MG63 (cell line): Measurements from ENCODE around the gene RNU5D-1. TPM values are rescaled to one million over a fixed set of nuclear protein-coding genes. Genes with fewer than 3 reads are reported as not detected.
"Not testable (repeated sequence)": the region's sequence is repeated elsewhere in the genome, so short reads cannot be mapped to it uniquely, and the experiment has no call there.

Experiments
- DNase-seq: peaks from one replicate; pipeline ENCODE4 v3.0.0-alpha.2; 2020
- H3K27me3 ChIP-seq: fragments of 250-450 bp; sonication (Bioruptor Pico); 2 replicates; pipeline ENCODE4 v1.5.1; 2020; ENCODE audit warnings: mild to moderate bottlenecking, moderate library complexity
- H3K36me3 ChIP-seq: fragments of 250-450 bp; sonication (Bioruptor Pico); 2 replicates; pipeline ENCODE4 v1.5.1; 2020; ENCODE audit warnings: mild to moderate bottlenecking, moderate library complexity
- H3K4me3 ChIP-seq: fragments of 250-450 bp; sonication (Bioruptor Pico); 2 replicates; pipeline ENCODE4 v1.5.1; 2020; ENCODE audit warnings: mild to moderate bottlenecking, moderate library complexity
- H3K9me3 ChIP-seq: fragments of 250-450 bp; sonication (Bioruptor Pico); 2 replicates; pipeline ENCODE4 v1.5.1; 2020; ENCODE audit warnings: mild to moderate bottlenecking, moderate library complexity
- total RNA-seq: library from RNA; depleted of rRNA; stranded (reverse); fragments of >200 nt; shearing (Covaris generic); gene quantifications from 2 replicates; pipeline ENCODE4 v1.2.3, GENCODE V29; 2014; ENCODE audit warnings: low replicate concordance; rRNA removed

Gene RNU5D-1
- total RNA-seq: not detected in 2 replicates

DNA sequence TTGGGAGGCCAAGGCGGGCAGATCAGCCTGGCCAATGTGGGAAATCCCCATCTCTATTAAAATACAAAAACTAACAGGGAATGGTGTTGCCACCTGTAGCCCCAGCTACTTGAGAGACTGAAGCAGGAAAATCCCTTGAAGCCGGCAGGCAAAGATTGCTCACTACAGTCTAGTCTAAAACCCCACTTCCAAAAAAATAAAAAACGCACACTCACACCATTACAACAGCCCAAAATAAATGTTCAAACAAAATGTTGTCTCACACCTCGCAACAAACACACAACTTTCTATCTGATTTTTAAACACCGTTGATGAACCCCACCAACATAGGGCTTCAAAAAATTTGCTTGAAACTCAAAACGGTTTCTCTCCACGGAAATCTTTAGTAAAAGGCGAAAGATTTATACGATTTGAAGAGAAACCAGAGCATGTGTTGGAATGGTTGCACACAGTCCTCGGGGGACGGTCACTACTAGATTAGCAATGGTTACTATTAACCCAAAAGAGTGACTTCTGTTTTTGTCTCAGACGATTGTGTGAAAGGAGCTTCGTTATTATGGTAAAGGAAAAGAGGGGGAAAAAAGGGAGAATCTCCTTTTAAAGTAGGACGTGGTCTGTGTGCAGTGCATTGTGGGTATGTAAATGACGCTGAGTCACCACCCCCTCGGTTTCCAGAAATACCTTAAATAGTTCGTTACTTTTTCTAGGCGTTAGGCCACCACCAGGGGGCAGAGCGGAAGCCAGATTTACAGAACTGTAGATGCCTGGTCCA lies at the start of gene RNU5D-1:
Gene RNU5D-1 (minus strand): TSS at position 430 of the 772 bp plus-strand sequence.
- peak; percentile 89 for DNase-seq
- H3K4me3 ChIP-seq: peak within 1 kb of the TSS; percentile 18
- no peaks in the 10 kb centered on the region for H3K9me3 ChIP-seq
- no peaks in the 10 kb centered on the region for H3K36me3 ChIP-seq
- no peaks in the 10 kb centered on the region for H3K27me3 ChIP-seq

DNA sequence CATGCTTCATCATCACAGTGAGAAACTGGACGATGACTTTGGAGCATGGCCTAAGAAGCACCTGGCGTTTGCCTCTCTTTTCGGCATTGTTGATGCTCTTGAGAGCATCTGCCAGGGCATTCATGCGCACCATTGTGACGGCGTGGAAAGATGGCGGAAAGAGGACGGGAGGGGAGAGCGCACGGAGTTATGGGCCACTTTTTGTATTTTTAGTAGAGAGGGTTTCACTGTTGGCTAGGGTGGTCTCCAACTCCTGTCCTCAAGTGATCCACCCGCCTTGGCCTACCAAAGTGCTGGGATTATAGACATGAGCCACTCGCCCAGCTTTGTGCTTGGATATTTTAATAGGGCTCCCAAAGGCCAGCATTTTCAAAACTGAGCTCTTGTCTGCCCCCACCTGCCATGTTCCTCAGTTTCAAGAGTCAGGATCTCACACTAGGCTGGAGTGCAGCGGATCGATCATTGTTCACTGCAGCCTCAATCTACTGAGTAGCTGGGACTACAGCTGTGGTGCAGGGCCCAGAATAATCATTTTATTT lies 49.7 kb upstream of the RNU5D-1 start:
- no peaks in the 10 kb centered on the region for H3K27me3 ChIP-seq
- H3K9me3 ChIP-seq: no peaks in the 10 kb centered on the region
- H3K36me3 ChIP-seq: peaks cover 67% of the 10 kb centered on the region
- no peak for DNase-seq
- no peak overlapping the region for H3K4me3 ChIP-seq

DNA sequence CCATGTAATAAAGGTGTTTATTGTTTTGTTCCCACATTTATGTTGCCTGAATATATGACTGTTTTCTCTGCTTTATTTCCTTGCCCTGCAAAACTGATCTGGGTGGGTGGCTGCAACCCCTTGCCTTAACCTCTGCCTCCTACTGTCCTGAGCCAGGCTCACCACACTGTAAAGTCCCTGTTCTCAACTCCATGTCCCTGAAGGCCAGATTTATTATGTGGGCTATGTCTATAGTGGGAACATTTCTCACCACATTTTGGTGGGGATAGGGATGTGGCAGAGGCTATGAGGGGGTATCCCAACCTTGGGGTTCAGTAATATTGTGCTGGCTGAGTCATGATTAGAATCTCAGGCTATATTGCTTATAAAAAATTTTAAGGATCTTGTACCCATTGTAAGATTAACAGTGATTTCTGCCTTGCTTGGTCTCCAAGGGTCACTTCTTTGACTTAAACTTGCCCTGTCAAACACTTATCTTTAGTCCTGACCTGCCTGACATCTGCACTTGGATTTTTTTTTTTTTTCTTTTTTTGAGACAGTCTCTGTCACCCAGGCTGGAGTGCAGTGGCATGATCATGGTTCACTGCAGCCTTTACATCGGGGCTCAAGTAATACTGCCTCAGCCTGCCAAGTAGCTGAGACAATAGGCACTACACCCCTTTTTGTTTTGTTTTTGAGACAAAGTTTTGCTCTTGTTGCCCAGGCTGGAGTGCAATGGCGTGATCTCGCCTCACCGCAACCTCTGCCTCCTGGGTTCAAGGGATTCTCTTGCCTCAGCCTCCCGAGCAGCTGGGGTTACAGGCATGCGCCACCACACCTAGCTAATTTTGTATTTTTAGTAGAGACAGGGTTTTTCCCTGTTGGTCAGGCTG lies 48.0 kb upstream of the RNU5D-1 start:
- peaks cover 68% of the 10 kb centered on the region for H3K36me3 ChIP-seq
- H3K9me3 ChIP-seq: no peaks in the 10 kb centered on the region
- no peaks in the 10 kb centered on the region for H3K27me3 ChIP-seq
- no peak overlapping the region for H3K4me3 ChIP-seq
- DNase-seq: no peak

DNA sequence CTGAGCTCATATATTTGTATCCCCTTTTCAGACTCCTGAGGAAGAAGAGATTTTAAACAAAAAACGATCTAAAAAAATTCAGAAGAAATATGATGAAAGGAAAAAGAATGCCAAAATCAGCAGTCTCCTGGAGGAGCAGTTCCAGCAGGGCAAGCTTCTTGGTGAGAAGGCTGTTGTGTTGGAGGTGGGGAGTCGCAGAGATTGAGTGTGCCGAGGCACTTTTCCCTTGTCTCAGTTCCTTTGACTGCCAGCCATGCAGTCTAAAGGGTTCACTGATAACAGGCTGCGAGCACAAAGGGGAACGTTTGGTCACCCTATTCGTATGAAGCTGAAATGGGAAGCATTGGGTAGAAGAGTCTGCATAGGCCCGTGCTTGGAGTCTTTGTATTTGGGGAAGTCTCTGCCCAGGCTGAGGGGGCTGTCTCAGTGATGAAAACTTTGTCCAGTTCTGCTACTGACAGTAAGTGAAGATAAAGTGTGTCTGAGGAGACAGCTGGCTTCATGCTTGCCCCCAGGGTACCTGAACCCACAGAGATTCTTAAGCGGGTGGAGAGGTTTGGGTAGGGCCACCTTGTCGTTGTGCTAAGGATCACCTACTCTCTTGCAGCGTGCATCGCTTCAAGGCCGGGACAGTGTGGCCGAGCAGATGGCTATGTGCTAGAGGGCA lies 47.1 kb upstream of the RNU5D-1 start:
- no peaks in the 10 kb centered on the region for H3K27me3 ChIP-seq
- peak overlapping the region; percentile 93 for H3K4me3 ChIP-seq
- peaks cover 68% of the 10 kb centered on the region for H3K36me3 ChIP-seq
- DNase-seq: no peak
- no peaks in the 10 kb centered on the region for H3K9me3 ChIP-seq

DNA sequence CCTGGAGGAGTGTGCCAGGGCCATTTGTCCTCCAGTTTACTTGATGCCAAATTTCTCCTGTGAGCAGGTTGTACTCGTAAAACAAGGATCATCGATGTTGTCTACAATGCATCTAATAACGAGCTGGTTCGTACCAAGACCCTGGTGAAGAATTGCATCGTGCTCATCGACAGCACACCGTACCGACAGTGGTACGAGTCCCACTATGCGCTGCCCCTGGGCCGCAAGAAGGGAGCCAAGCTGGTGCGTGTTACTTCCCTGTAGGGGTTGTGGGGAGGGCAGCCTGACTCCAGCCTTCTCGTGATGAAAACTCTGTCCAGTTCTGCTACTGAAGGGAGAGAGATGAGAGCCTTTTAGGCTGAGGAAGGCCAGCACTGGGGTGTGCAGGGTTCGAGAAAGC lies 46.6 kb upstream of the RNU5D-1 start:
- peaks cover 68% of the 10 kb centered on the region for H3K36me3 ChIP-seq
- H3K9me3 ChIP-seq: no peaks in the 10 kb centered on the region
- no peak for DNase-seq
- no peaks in the 10 kb centered on the region for H3K27me3 ChIP-seq
- H3K4me3 ChIP-seq: peak overlapping the region; percentile 93

DNA sequence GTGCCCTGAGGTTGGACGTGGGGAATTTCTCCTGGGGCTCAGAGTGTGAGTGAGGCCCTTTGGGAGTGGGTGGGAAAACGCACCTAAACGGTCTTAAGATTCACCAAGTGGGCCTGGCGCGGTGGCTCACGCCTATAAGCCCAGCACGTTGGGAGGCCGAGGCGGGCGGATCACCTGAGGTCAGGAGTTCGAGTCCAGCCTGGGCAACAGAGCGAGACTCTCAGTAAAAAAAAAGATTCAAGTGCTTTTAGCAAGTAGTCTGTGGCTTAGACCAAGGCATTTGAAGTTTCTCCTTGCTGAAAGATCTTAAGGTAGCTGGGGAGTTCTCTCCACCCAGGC lies 45.7 kb upstream of the RNU5D-1 start:
- Histone ChIP-seq H3K36me3 (peaks cover 61% of the 10 kb centered on the region), H3K4me3 (peak overlapping the region; percentile 93), H3K27me3 (no peaks in the 10 kb centered on the region), H3K9me3 (no peaks in the 10 kb centered on the region)
- no peak for DNase-seq

DNA sequence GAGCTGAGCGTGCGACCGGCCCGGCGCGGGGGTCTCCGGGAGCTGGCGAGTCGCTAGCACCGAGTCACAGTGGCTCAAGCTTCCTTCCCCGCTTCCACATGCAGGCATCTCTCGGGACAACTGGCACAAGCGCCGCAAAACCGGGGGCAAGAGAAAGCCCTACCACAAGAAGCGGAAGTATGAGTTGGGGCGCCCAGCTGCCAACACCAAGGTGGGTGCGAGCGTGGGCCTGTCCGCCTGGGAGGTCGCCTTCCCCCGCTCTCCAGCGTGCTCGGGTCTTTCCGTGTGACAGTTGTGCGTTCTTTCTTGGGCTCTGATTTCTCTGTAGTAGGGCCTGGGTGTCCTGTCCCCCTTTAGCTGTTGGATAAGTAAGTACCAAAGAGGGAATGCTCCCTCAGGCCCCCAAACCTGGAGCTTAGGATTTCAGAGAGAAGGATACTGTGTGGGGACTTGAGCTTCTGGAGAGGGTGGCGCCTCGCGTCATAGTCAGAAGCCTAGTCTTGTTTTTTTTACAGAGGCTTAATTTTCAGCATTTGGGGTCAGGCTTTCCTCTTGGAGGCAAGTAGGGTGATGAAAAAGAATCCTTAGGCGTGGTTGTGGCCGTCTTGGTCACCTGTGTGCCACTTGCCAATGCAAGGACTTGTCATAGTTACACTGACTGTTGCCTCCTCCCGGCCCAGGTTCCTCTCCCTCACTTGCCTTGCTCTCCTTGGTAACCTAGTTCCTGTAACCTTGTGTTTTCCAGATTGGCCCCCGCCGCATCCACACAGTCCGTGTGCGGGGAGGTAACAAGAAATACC lies 45.2 kb upstream of the RNU5D-1 start:
- peak overlapping the region; percentile 93 for H3K4me3 ChIP-seq
- no peaks in the 10 kb centered on the region for H3K27me3 ChIP-seq
- peaks cover 56% of the 10 kb centered on the region for H3K36me3 ChIP-seq
- DNase-seq: peak; percentile 39
- no peaks in the 10 kb centered on the region for H3K9me3 ChIP-seq

DNA sequence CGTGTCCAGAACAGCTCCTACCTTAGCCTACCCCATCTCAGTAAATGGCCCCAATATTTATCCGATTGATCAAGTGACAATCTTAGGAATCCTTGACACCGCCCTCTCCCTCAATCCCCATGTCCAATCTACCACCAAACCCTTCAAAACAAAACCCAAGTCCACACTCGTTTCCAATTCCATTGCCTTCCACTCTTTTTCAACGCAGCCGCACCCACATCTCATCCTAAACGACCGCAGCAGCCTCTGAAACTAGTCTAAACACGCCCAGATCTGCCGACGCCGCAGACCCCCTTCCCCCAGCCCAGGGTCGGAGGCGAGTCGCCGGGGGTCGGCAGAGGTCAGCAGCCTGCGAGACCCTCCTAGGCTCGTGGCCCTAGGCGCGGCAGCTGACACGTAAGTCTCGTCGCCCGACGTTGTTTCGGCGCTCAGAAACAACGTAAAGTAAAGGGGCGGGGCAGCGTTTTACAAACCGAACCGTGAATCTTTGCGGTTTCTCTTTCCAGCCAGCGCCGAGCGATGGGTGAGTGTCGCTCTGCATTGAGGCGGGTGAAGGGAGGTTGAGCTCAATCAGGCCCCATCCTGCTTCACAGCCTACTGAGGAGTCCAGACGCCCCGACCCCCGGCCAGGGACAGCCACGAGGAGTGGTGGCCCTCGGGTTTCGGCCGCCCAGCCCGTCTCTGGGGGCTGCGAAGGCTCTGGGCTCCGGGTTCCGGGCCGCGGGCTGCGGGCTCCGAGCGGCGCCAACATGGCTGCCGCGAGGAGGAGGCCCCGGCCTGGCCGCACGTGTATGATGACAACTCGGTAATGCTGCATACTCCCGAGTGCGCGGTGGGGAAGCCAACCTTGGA lies 44.3 kb upstream of the RNU5D-1 start, which contains the start of gene RPS8:
Gene RPS8 (plus strand): TSS at position 463 of the 852 bp plus-strand sequence. CDS start 57 bp downstream, at position 520.
- Histone ChIP-seq H3K4me3 (peak within 1 kb of the TSS; percentile 93), H3K36me3 (peaks cover 47% of the 10 kb centered on the region)
- DNase-seq: peak; percentile 90

DNA sequence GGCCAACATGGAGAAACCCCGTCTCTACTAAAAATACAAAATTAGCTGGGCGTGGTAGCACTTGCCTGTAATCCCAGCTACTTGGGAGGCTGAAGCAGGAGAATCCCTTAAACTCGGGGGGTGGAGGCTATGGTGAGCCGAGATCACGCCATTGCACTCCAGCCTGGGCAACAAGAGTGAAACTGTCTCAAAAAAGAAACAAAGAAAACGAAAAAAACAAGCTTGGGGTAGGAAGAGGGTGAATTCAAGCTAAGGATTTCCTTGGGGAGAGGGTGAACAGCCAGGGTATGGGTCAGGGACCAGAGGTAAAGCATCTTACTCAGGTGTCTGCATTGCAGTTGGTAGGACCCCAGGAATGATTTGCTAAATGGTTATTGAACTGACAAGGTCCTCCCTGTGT lies 35.5 kb upstream of the RNU5D-1 start:
- H3K9me3 ChIP-seq, DNase-seq, H3K27me3 ChIP-seq, H3K4me3 ChIP-seq: not testable (repeated sequence)
- peaks cover 48% of the 10 kb centered on the region for H3K36me3 ChIP-seq

More for the DNA sequence above, 44.3 kb upstream of the RNU5D-1 start, which contains the start of gene RPS8:
- Histone ChIP-seq H3K27me3 (no peaks in the 10 kb centered on the region), H3K9me3 (no peaks in the 10 kb centered on the region)

DNA sequence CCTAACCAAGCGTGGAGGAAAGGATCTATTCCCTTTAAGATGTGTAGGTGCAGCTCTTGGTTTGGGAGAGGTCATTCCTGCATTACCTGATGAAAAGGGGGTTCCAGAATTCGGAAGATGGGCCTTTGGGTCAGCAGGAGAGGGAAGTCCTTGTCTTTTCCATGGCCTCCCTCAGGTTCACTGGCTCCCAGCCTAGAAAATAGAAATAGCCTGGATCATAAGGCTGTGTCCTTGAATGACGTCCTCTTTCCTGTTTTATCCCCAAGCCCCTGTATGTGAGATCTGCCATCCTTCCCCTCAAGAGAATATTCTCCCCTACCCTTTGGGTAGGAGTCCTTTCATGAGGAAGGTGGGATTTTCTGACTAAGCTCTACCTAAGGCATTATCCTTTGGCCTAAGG lies 29.9 kb upstream of the RNU5D-1 start:
- DNase-seq: no peak
- no peaks in the 10 kb centered on the region for H3K27me3 ChIP-seq
- H3K36me3 ChIP-seq: peaks cover 84% of the 10 kb centered on the region

DNA sequence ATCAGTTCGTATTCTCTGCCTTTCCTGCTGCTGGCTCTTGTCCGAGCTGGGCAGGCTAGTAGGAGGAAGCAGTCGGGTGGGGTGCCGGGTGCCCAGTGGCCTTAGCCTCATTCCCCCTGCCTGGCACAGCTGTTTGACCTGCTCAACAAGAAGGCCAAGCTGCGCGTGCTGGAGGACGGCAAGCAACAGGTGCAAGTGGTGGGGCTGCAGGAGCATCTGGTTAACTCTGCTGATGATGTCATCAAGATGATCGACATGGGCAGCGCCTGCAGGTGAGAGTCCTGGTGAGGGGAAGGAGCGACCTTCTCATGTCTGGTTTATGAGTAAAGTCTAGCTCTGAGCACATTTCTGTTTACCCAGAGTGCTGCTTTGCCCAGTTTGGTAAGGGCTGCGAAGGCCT lies 28.1 kb upstream of the RNU5D-1 start:
- no peak for DNase-seq
- peaks cover 84% of the 10 kb centered on the region for H3K36me3 ChIP-seq
- no peaks in the 10 kb centered on the region for H3K9me3 ChIP-seq
- H3K4me3 ChIP-seq: no peak overlapping the region
- H3K27me3 ChIP-seq: no peaks in the 10 kb centered on the region

More for the DNA sequence above, 29.9 kb upstream of the RNU5D-1 start:
- Histone ChIP-seq H3K4me3 (no peak overlapping the region), H3K9me3 (no peaks in the 10 kb centered on the region)

DNA sequence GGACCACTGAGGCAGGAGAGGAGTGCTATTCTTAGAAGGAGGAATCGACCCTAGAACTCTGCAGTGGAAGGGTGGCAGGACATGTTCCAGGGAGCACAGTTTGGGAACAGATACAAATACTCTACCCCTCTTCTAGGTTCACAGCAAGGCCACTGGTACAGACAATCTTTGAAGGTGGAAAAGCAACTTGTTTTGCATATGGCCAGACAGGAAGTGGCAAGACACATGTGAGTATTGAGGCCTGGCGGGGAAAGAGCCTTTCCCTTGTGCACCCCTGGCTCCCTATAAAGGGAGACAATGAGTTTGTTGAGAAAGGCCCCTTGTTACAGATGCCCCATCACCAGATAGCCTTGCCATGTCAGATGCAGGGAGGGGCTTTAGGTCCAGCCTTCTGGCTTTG lies 26.4 kb upstream of the RNU5D-1 start:
- no peaks in the 10 kb centered on the region for H3K9me3 ChIP-seq
- H3K27me3 ChIP-seq: no peaks in the 10 kb centered on the region
- no peak overlapping the region for H3K4me3 ChIP-seq
- no peak for DNase-seq
- peaks cover 84% of the 10 kb centered on the region for H3K36me3 ChIP-seq

DNA sequence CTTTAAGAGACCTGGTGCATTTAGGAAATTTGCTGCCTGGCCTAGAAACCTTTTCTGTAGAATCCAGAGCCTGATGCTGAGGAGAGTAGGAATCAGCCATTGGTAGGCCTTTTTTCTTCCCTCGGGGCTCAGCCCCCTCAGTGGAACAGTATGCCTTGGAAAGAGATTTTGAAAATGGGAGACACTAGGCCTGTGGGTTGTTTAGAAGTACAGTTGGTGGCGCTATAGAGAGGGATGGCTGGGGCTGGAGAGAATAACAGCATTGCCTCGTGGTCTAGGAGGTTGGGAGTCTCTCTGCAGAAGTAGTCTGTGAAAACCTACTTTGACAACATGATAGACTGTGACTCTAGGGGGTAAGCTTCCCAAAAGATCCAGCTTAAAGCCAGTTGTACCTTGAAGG lies 16.9 kb upstream of the RNU5D-1 start:
- no peak for DNase-seq
- Histone ChIP-seq H3K27me3 (no peaks in the 10 kb centered on the region), H3K4me3 (no peak overlapping the region), H3K36me3 (peaks cover 72% of the 10 kb centered on the region), H3K9me3 (no peaks in the 10 kb centered on the region)

DNA sequence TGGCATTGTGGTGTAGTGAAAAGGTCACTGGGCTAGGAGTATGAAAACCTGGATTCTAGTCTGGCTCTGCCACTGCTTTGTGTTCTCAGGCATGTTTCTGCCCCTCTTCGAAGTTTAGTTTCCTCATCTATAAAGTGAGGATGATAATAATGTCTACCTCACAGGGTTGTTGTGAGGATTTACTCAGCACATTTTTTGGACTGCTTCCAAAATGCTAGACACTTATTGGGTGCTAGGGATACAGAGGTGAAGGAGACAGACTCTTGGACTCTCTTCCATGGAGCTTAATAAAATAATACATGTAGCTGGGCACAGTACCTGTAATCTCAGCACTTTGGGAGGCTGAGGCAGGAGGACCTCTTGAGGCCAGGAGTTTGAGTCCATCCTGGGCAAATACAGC lies 12.2 kb upstream of the RNU5D-1 start:
- Histone ChIP-seq H3K4me3 (no peak overlapping the region), H3K9me3 (no peaks in the 10 kb centered on the region), H3K36me3 (peaks cover 56% of the 10 kb centered on the region), H3K27me3 (no peaks in the 10 kb centered on the region)
- DNase-seq: no peak

DNA sequence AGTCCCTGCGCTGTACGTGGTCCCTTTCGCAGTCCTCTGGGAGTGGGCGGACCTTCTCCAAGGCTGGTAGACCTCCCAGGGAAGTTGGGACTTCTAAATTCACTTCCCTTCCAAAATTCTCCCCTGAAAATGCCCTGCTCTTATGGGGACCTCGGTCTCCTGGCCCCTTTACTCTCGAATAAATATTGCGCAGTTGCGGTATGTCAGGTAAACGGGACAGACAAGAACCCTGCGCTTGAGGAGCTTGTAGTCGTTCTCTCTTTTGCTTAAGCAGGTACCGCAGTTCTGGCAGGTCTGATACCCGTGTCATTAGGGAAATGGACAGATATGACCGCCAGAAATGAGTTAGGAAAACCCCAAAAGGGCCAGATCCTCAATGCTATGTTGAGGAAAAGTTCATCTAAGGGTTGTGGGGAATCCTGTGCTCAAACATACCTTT lies 9.2 kb upstream of the RNU5D-1 start:
- peak overlapping the region; percentile 77 for H3K4me3 ChIP-seq
- H3K27me3 ChIP-seq: no peaks in the 10 kb centered on the region
- peak; percentile 21 for DNase-seq
- H3K36me3 ChIP-seq: peaks cover 31% of the 10 kb centered on the region
- H3K9me3 ChIP-seq: no peaks in the 10 kb centered on the region
